ENCODE data around the gene KCNC1. TPM values are rescaled to one million over a fixed set of nuclear protein-coding genes. Genes with fewer than 3 reads are reported as not detected.

KCNC1 gene
- total RNA-seq = 0.30 TPM

- DNase-seq = no peak
These were observed at the start of gene KCNC1 for GRCh38 chr11:17734418-17734911. KCNC1 (plus strand) TSS chr11:17734781; CDS start chr11:17736003, 1,222 bp downstream.

- DNase-seq = no peak
These were observed 48.2 kb upstream of the KCNC1 start for GRCh38 chr11:17686231-17686980.

- DNase-seq = peak; percentile 7
These were observed 46.5 kb upstream of the KCNC1 start for GRCh38 chr11:17687946-17688670.

GRCh38 chr11:17691550-17691949, 43.0 kb upstream of the KCNC1 start:
- DNase-seq = no peak

GRCh38 chr11:17691976-17692375, 42.6 kb upstream of the KCNC1 start:
- DNase-seq = no peak

- DNase-seq = no peak
These were observed 41.6 kb upstream of the KCNC1 start for GRCh38 chr11:17692931-17693330.

GRCh38 chr11:17693531-17693930, 41.0 kb upstream of the KCNC1 start:
- DNase-seq = no peak

GRCh38 chr11:17694494-17695110, 40.0 kb upstream of the KCNC1 start:
- DNase-seq = no peak

- DNase-seq = no peak
These were observed 38.8 kb upstream of the KCNC1 start for GRCh38 chr11:17695454-17696441.

GRCh38 chr11:17696741-17697140, 37.8 kb upstream of the KCNC1 start:
- DNase-seq = no peak

GRCh38 chr11:17697175-17697949, 37.2 kb upstream of the KCNC1 start:
- no peak for DNase-seq

GRCh38 chr11:17699147-17700114, 35.1 kb upstream of the KCNC1 start:
- DNase-seq = no peak

GRCh38 chr11:17700991-17701390, 33.6 kb upstream of the KCNC1 start:
- no peak for DNase-seq

- DNase-seq = no peak
These were observed 31.7 kb upstream of the KCNC1 start for GRCh38 chr11:17702876-17703275.

- DNase-seq = no peak
These were observed 30.6 kb upstream of the KCNC1 start for GRCh38 chr11:17703951-17704350.

- no peak for DNase-seq
These were observed 26.8 kb upstream of the KCNC1 start for GRCh38 chr11:17707830-17708229.

GRCh38 chr11:17711836-17712235, 22.7 kb upstream of the KCNC1 start:
- no peak for DNase-seq

GRCh38 chr11:17713851-17714250, 20.7 kb upstream of the KCNC1 start:
- no peak for DNase-seq

- no peak for DNase-seq
These were observed 20.2 kb upstream of the KCNC1 start for GRCh38 chr11:17714356-17714854.

- no peak for DNase-seq
These were observed 19.7 kb upstream of the KCNC1 start for GRCh38 chr11:17714870-17715269.
